ENCODE results near the gene TGFA.

Gene TGFA

GRCh38 chr2:70417011-70417410 lies 136.6 kb downstream of the TGFA start:
- DNase-seq (ENCODE audit: low read depth), result no peak

GRCh38 chr2:70412294-70413070 lies 141.1 kb downstream of the TGFA start:
- no peak for DNase-seq (ENCODE audit: low read depth)

- no peak for DNase-seq (ENCODE audit: low read depth)
Observed at GRCh38 chr2:70411483-70412125, 142.0 kb downstream of the TGFA start.

GRCh38 chr2:70403267-70404053 lies 150.2 kb downstream of the TGFA start:
- DNase-seq (ENCODE audit: low read depth), result no peak

DNA sequence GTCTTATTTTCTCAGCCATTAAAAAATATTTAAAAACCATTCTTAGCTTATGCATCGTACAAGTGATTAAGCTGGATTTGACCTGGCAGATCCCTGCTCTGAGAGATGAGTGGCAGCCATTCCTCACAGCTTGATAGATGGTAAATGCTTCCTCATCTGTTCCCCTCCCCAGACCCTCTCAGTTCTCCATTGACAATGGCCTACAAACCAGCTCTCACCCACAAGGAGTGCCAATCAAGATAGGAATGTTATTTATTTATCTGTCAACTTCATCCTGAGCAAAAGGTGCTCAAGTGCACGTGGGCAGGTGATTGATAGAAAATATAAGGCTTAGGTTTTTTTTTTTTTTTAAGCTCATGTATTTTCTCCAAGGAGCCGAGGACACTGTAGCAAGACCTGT lies 153.1 kb downstream of the TGFA start:
- no peak for DNase-seq (ENCODE audit: low read depth)

GRCh38 chr2:70399046-70399445 lies 154.6 kb downstream of the TGFA start:
- no peak for DNase-seq (ENCODE audit: low read depth)

Data from activated T-cell treated with anti-CD3 and anti-CD28 coated beads for 1 hour (primary cell).